ENCODE data around the gene HIF3A. TPM values are rescaled to one million over a fixed set of nuclear protein-coding genes. Genes with fewer than 3 reads are reported as not detected.
A peak's percentile ranks its signal among the peaks of the same experiment; 100 is the strongest.

HIF3A gene
- total and polyA plus RNA-seq, 2 experiments from 2014 or later: 54.6 to 149 TPM

DNA sequence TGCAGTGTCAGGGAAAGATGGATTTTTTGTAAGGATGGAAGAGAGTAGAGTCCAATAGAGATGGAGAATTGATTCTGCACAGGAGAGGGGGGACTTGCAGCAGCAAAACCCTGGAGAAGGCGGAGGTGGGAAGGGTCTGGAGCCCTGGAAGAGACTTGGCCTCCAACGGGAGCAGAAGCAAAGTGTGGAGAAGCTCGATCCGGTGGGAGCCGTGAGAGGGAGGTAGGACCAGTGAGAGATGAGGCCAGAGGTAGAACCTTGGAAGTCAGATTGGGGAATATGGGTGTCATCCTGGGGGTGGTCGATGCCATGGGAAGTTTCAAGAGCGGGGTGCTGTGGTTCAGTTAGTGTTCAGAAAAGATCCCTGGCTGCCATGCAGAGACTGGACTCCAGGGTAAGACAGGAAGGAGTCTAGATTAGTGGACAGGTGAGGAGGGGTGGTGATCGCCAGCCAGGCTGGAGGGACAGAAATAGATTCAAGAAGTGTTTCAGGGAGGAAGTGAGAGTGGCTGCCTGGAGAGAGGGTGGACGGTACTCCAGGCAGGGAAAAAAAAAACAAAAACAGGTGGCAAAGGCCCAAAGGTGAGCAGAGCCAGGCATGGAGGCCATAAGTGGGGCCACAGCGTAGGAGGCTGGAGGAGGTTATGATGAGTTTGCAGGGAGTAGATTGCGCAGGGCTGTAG, 52.6 kb downstream of the HIF3A start:
- peaks cover 7% of the 10 kb centered on the region for H4K20me1 ChIP-seq (ENCODE audit: insufficient read depth, poor library complexity, severe bottlenecking)
- DNase-seq (ENCODE audit: low spot score): no peak
- H3K4me3 ChIP-seq: no peak overlapping the region
- H3K4me2 ChIP-seq: peak overlapping the region; percentile 53
- no peaks in the 10 kb centered on the region for H3K36me3 ChIP-seq (replicated peaks; ENCODE audit: insufficient read depth, low read depth)
- no peak overlapping the region for H3K27ac ChIP-seq
- TF ChIP-seq, protein P1, sequence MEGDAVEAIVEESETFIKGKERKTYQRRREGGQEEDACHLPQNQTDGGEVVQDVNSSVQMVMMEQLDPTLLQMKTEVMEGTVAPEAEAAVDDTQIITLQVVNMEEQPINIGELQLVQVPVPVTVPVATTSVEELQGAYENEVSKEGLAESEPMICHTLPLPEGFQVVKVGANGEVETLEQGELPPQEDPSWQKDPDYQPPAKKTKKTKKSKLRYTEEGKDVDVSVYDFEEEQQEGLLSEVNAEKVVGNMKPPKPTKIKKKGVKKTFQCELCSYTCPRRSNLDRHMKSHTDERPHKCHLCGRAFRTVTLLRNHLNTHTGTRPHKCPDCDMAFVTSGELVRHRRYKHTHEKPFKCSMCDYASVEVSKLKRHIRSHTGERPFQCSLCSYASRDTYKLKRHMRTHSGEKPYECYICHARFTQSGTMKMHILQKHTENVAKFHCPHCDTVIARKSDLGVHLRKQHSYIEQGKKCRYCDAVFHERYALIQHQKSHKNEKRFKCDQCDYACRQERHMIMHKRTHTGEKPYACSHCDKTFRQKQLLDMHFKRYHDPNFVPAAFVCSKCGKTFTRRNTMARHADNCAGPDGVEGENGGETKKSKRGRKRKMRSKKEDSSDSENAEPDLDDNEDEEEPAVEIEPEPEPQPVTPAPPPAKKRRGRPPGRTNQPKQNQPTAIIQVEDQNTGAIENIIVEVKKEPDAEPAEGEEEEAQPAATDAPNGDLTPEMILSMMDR (IDR thresholded peaks at IDR 0.05; ENCODE audit: poor library complexity): no peak
- TF ChIP-seq EZH2 (IDR thresholded peaks at IDR 0.05; ENCODE audit: borderline replicate concordance): no peak
- TF ChIP-seq EZH2phosphoT487 (IDR thresholded peaks at IDR 0.05; ENCODE audit: low read depth, severe bottlenecking, unreplicated experiment): no peak
- H3K79me2 ChIP-seq: peaks cover 54% of the 10 kb centered on the region
- peaks cover 32% of the 10 kb centered on the region for H3K4me1 ChIP-seq (ENCODE audit: insufficient read depth)
- no peaks in the 10 kb centered on the region for H3K9me3 ChIP-seq (ENCODE audit: low read depth)
- no peak overlapping the region for H2AFZ ChIP-seq
- H3K27me3 ChIP-seq: no peaks in the 10 kb centered on the region
- H3K9me2 ChIP-seq (replicated peaks; ENCODE audit: insufficient read depth): no peaks in the 10 kb centered on the region
- WGBS (ENCODE audit: low lambda C conversion rate, missing lambda C conversion rate): 93% methylated on average over 11 of the region's 11 CpGs

DNA sequence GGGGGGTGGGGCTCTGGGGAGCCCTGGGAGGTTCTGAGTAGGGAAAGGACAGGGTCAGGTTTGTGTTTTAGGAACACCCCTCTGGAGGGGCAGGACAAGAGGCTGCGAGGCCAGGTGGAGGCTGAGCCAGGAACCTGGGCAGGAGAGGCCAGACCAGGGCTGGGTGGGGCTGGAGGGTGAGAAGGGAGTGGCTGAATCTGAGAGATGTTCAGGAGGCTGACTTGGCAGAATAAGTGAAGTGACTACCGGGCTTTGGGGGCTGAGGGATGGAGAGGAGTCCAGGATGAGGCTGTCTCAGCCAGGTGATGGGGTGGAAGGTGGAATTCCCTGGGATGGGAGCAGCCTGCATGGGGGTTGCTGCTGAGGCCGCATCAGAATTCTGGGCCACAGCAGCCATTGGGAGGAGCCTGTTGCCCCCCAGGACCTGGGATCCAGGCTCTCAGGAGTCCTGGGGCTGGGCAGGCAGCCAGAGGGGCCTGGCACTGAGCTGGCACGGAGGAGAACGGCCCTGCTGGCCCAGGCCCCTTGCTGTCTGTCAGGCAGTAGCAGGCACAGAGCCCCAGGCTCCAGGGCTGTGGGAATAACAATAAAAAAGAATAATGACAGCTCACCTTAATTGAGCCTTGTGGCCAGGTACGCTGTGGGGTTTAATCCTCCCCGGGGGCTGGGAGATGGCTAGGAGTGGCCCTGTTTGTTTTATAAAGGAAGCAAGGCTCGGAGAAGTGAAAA, 53.4 kb downstream of the HIF3A start:
- Histone ChIP-seq H3K27me3 (no peaks in the 10 kb centered on the region), H3K4me3 (no peak overlapping the region), H4K20me1 (ENCODE audit: insufficient read depth, poor library complexity, severe bottlenecking) (peaks cover 7% of the 10 kb centered on the region), H3K4me2 (peak overlapping the region; percentile 53), H3K27ac (peak overlapping the region; percentile 42), H2AFZ (no peak overlapping the region), H3K9me2 (replicated peaks; ENCODE audit: insufficient read depth) (no peaks in the 10 kb centered on the region), H3K4me1 (ENCODE audit: insufficient read depth) (peaks cover 38% of the 10 kb centered on the region), H3K9me3 (ENCODE audit: low read depth) (no peaks in the 10 kb centered on the region), H3K79me2 (peaks cover 59% of the 10 kb centered on the region), H3K36me3 (replicated peaks; ENCODE audit: insufficient read depth, low read depth) (no peaks in the 10 kb centered on the region)
- TF ChIP-seq EZH2phosphoT487 (IDR thresholded peaks at IDR 0.05; ENCODE audit: low read depth, severe bottlenecking, unreplicated experiment): no peak
- TF ChIP-seq EZH2 (IDR thresholded peaks at IDR 0.05; ENCODE audit: borderline replicate concordance): no peak
- TF ChIP-seq, protein P1 (IDR thresholded peaks at IDR 0.05; ENCODE audit: poor library complexity): no peak
- DNase-seq (ENCODE audit: low spot score): no peak
- 62% methylated on average over 7 of the region's 8 CpGs for WGBS (ENCODE audit: low lambda C conversion rate, missing lambda C conversion rate)

DNA sequence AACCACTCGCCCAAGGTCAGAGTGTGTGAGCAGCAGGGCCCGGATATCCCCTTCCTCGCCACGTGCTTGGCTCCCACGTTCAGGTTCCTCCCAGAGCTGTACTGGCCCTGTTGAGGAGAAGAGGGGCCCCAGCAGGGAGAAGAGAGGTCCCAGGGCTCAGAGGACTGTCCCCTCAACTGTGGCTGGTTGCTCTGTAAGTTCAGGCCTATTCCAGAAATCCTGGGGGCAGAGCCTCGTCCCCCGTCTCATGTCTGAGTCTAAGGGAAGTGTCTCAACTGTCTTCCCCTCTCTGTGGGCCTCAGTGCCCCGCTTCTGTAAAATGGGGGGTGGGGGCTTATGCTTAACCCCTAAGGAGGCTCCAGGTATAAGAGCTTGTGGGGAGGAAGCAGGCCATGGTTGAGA, 53.9 kb downstream of the HIF3A start:
- peak overlapping the region; percentile 42 for H3K27ac ChIP-seq
- DNase-seq (ENCODE audit: low spot score): no peak
- no peaks in the 10 kb centered on the region for H3K27me3 ChIP-seq
- H3K9me2 ChIP-seq (replicated peaks; ENCODE audit: insufficient read depth): no peaks in the 10 kb centered on the region
- peaks cover 60% of the 10 kb centered on the region for H3K79me2 ChIP-seq
- 55% methylated on average over 8 of the region's 8 CpGs for WGBS (ENCODE audit: low lambda C conversion rate, missing lambda C conversion rate)
- TF ChIP-seq, protein P1 (IDR thresholded peaks at IDR 0.05; ENCODE audit: poor library complexity): no peak
- TF ChIP-seq EZH2 (IDR thresholded peaks at IDR 0.05; ENCODE audit: borderline replicate concordance): no peak
- TF ChIP-seq EZH2phosphoT487 (IDR thresholded peaks at IDR 0.05; ENCODE audit: low read depth, severe bottlenecking, unreplicated experiment): no peak
- H4K20me1 ChIP-seq (ENCODE audit: insufficient read depth, poor library complexity, severe bottlenecking): peaks cover 7% of the 10 kb centered on the region
- no peaks in the 10 kb centered on the region for H3K36me3 ChIP-seq (replicated peaks; ENCODE audit: insufficient read depth, low read depth)
- no peaks in the 10 kb centered on the region for H3K9me3 ChIP-seq (ENCODE audit: low read depth)
- H3K4me3 ChIP-seq: no peak overlapping the region
- peak overlapping the region; percentile 53 for H3K4me2 ChIP-seq
- peaks cover 41% of the 10 kb centered on the region for H3K4me1 ChIP-seq (ENCODE audit: insufficient read depth)
- H2AFZ ChIP-seq: no peak overlapping the region

All from hepatocyte (in vitro differentiated cells).